Cardiac muscle cell (in vitro differentiated cells and primary cell): Measurements from ENCODE around the gene SPRED2. TPM values are rescaled to one million over a fixed set of nuclear protein-coding genes. Genes with fewer than 3 reads are reported as not detected.

Experiments
- DNase-seq, 2 donors: peaks; one replicate each; pipeline versions ENCODE4 v3.0.0 to v3.0.0-alpha.2; 2010 to 2017; ENCODE audit warnings: low read depth in 1 of 2, low spot score in 1 of 2
- H3K27ac ChIP-seq: fragments of 200-600 bp; sonication (generic); 2 replicates; pipeline ENCODE4 v1.5.1; 2016
- H3K27me3 ChIP-seq: fragments of 200-600 bp; sonication (generic); 2 replicates; pipeline ENCODE4 v1.6.0; 2016; ENCODE audit warnings: control low read depth
- H3K36me3 ChIP-seq: fragments of 200-600 bp; sonication (generic); 2 replicates; pipeline ENCODE4 v1.5.1; 2016; ENCODE audit warnings: control low read depth
- H3K4me1 ChIP-seq: fragments of 200-600 bp; sonication (generic); 2 replicates; pipeline ENCODE4 v1.8.1; 2017; ENCODE audit warnings: low read depth, mild to moderate bottlenecking, mixed run types
- H3K4me3 ChIP-seq: fragments of 200-600 bp; sonication (generic); 2 replicates; pipeline ENCODE4 v1.5.1; 2016; ENCODE audit warnings: mild to moderate bottlenecking
- H3K9me3 ChIP-seq: fragments of 200-600 bp; sonication (generic); 2 replicates; pipeline ENCODE4 v1.5.1; 2017; ENCODE audit warnings: low read depth, mild to moderate bottlenecking, control low read depth
- CTCF ChIP-seq: IDR thresholded peaks from 2 replicates; pipeline ENCODE4 v1.5.1; 2012; ENCODE audit warnings: low read depth, mild to moderate bottlenecking, low read length
- polyA plus RNA-seq: library from polyadenylated mRNA; unstranded; fragments of >200 nt; fragmentation: Nextera tagmentation; extraction: Ambion mirVana; gene quantifications from 2 replicates; pipeline ENCODE4 v1.2.1, GENCODE V29; 2016
- total RNA-seq: library from RNA; depleted of rRNA; stranded (reverse); fragments of >200 nt; gene quantifications from 2 replicates; pipeline ENCODE4 v1.2.3, GENCODE V29; 2016

The SPRED2 gene
- total and polyA plus RNA-seq, 2 experiments from 2014 or later, result 11.7 to 18.9 TPM

- no peaks in the 10 kb centered on the region for H3K9me3 ChIP-seq
- H3K27me3 ChIP-seq, result no peaks in the 10 kb centered on the region
- no peak for DNase-seq
- peaks cover 40% of the 10 kb centered on the region for H3K4me1 ChIP-seq
- H3K36me3 ChIP-seq, result no peaks in the 10 kb centered on the region
- no peak overlapping the region for H3K4me3 ChIP-seq
- H3K27ac ChIP-seq, result peak overlapping the region; percentile 46
- no peak for TF ChIP-seq CTCF
Measured at GRCh38 chr2:65351948-65352595, 80.3 kb downstream of the SPRED2 start.

GRCh38 chr2:65351234-65351947, 81.0 kb downstream of the SPRED2 start:
- Histone ChIP-seq H3K4me1 (peaks cover 39% of the 10 kb centered on the region), H3K27ac (peak overlapping the region; percentile 46), H3K36me3 (no peaks in the 10 kb centered on the region), H3K4me3 (no peak overlapping the region), H3K27me3 (no peaks in the 10 kb centered on the region), H3K9me3 (no peaks in the 10 kb centered on the region)
- no peak for TF ChIP-seq CTCF
- DNase-seq, result peak; percentile 27 to 66

GRCh38 chr2:65350651-65351056, 81.7 kb downstream of the SPRED2 start:
- peak in 1 of 2 donors; percentile 39 for DNase-seq
- no peak overlapping the region for H3K4me3 ChIP-seq
- peak; percentile 39 for TF ChIP-seq CTCF

GRCh38 chr2:65349863-65350262, 82.5 kb downstream of the SPRED2 start:
- DNase-seq, result peak; percentile 80 to 81
- no peak for TF ChIP-seq CTCF
- H3K4me1 ChIP-seq, result peaks cover 39% of the 10 kb centered on the region
- no peaks in the 10 kb centered on the region for H3K27me3 ChIP-seq
- no peaks in the 10 kb centered on the region for H3K36me3 ChIP-seq
- no peaks in the 10 kb centered on the region for H3K9me3 ChIP-seq
- H3K4me3 ChIP-seq, result no peak overlapping the region
- H3K27ac ChIP-seq, result no peak overlapping the region

More at GRCh38 chr2:65350651-65351056, 81.7 kb downstream of the SPRED2 start:
- Histone ChIP-seq H3K4me1 (peaks cover 39% of the 10 kb centered on the region), H3K27me3 (no peaks in the 10 kb centered on the region), H3K9me3 (no peaks in the 10 kb centered on the region), H3K36me3 (no peaks in the 10 kb centered on the region), H3K27ac (peak overlapping the region; percentile 46)

GRCh38 chr2:65347913-65348312, 84.5 kb downstream of the SPRED2 start:
- Histone ChIP-seq H3K4me3 (no peak overlapping the region), H3K9me3 (no peaks in the 10 kb centered on the region), H3K27ac (no peak overlapping the region), H3K4me1 (peaks cover 37% of the 10 kb centered on the region), H3K36me3 (no peaks in the 10 kb centered on the region), H3K27me3 (no peaks in the 10 kb centered on the region)
- DNase-seq, result no peak
- no peak for TF ChIP-seq CTCF
